IMR-90 (cell line): ENCODE data around the gene ARMC3. TPM values are rescaled to one million over a fixed set of nuclear protein-coding genes. Genes with fewer than 3 reads are reported as not detected.

Source experiments
- ATAC-seq: fragments of 200-7000 bp; cut with Tn5 transposase; 2 replicates; pipeline ENCODE4 v1.9.1; 2020; ENCODE audit warnings: low read depth, mild to moderate bottlenecking, moderate library complexity
- BruUV-seq: library from RNA; stranded (reverse); fragments of 400-500 nt; replicated peaks from 2 replicates; lab custom pipeline; 2021; lab: Mats Ljungman, UMichigan
- CTCF ChIA-PET: fragments of 300-600 bp; formaldehyde crosslinking; extraction: SDS; loops from one replicate; lab custom pipeline; 2021; ENCODE audit warnings: antibody characterized with exemption; lab: Yijun Ruan, JAX
- POLR2A ChIA-PET: fragments of 300-600 bp; sonication (Branson Sonifier 250); formaldehyde crosslinking; loops from one replicate; lab custom pipeline; 2022; ENCODE audit warnings: antibody characterized with exemption; ENCODE audit not compliant: unreplicated experiment; lab: Charles Lee
- DNase-seq: peaks from one replicate; pipeline ENCODE4 v3.0.0; 2013
- H2AFZ ChIP-seq: replicated peaks from 2 replicates; pipeline ENCODE3; 2013; ENCODE audit warnings: low read length, mild to moderate bottlenecking; ENCODE audit not compliant: poor library complexity
- H2AK5ac ChIP-seq: 2 replicates; pipeline ENCODE4 v1.6.1; 2013; ENCODE audit warnings: low read depth, low read length, inconsistent platforms
- H2AK9ac ChIP-seq: replicated peaks from 2 replicates; pipeline ENCODE3; 2013; ENCODE audit warnings: mild to moderate bottlenecking, low read depth, low read length, moderate library complexity; ENCODE audit not compliant: poor library complexity
- H2BK120ac ChIP-seq: 2 replicates; pipeline ENCODE4 v1.6.1; 2013; ENCODE audit warnings: low read depth, low read length, inconsistent platforms
- H2BK15ac ChIP-seq: 3 replicates; pipeline ENCODE4 v1.6.1; 2013; ENCODE audit warnings: low read depth, low read length, inconsistent platforms
- H2BK20ac ChIP-seq: 2 replicates; pipeline ENCODE4 v1.6.1; 2013; ENCODE audit warnings: low read depth, mild to moderate bottlenecking, inconsistent platforms, low read length, moderate library complexity
- H2BK5ac ChIP-seq: 2 replicates; pipeline ENCODE4 v1.6.1; 2013; ENCODE audit warnings: mild to moderate bottlenecking, low read depth, low read length, inconsistent platforms; ENCODE audit not compliant: poor library complexity, severe bottlenecking
- H3K14ac ChIP-seq: replicated peaks from 2 replicates; pipeline ENCODE4 v1.6.1; 2013; ENCODE audit warnings: low read depth, low read length, inconsistent platforms
- H3K18ac ChIP-seq: 2 replicates; pipeline ENCODE4 v1.6.1; 2013; ENCODE audit warnings: low read depth, low read length, control low read depth
- H3K23ac ChIP-seq: 2 replicates; pipeline ENCODE4 v1.6.1; 2013; ENCODE audit warnings: low read depth, low read length, inconsistent platforms
- H3K27ac ChIP-seq: 2 replicates; pipeline ENCODE4 v1.5.1; 2013; ENCODE audit warnings: mild to moderate bottlenecking, control low read depth, low read length; ENCODE audit not compliant: insufficient read depth
- H3K27me3 ChIP-seq: 2 replicates; pipeline ENCODE4 v1.6.1; 2013; ENCODE audit warnings: low read length; ENCODE audit not compliant: control insufficient read depth, insufficient read depth
- H3K36me3 ChIP-seq: 2 replicates; pipeline ENCODE4 v1.6.1; 2013; ENCODE audit warnings: low read length, mixed read lengths; ENCODE audit not compliant: control insufficient read depth, insufficient read depth
- H3K4ac ChIP-seq: 2 replicates; pipeline ENCODE4 v1.6.1; 2013; ENCODE audit warnings: low read depth, low read length, inconsistent platforms
- H3K4me1 ChIP-seq: 2 replicates; pipeline ENCODE4 v1.6.1; 2013; ENCODE audit warnings: low read length, mixed read lengths; ENCODE audit not compliant: control insufficient read depth, insufficient read depth
- H3K4me2 ChIP-seq: 2 replicates; pipeline ENCODE4 v1.6.1; 2013; ENCODE audit warnings: low read depth, mild to moderate bottlenecking, control low read depth, low read length, moderate library complexity
- H3K4me3 ChIP-seq: 2 replicates; pipeline ENCODE4 v1.5.1; 2013; ENCODE audit warnings: low read depth, mild to moderate bottlenecking, control low read depth, low read length, moderate library complexity; ENCODE audit not compliant: insufficient read depth
- H3K56ac ChIP-seq: 2 replicates; pipeline ENCODE4 v1.6.1; 2013; ENCODE audit warnings: low read length, inconsistent platforms; ENCODE audit not compliant: insufficient read depth; ENCODE audit errors: extremely low read depth
- H3K79me1 ChIP-seq, 2 experiments: 2 replicates each; pipeline ENCODE4 v1.6.1; 2013; ENCODE audit warnings: low read length in 2 of 2, inconsistent platforms in 1 of 2, low read depth in 1 of 2
- H3K9ac ChIP-seq: 2 replicates; pipeline ENCODE4 v1.6.1; 2013; ENCODE audit warnings: low read depth, low read length, control low read depth
- H3K9me1 ChIP-seq: 2 replicates; pipeline ENCODE4 v1.6.1; 2013; ENCODE audit warnings: low read length, inconsistent platforms; ENCODE audit not compliant: insufficient read depth
- H3K9me3 ChIP-seq: 2 replicates; pipeline ENCODE4 v1.6.1; 2013; ENCODE audit warnings: low read length; ENCODE audit not compliant: control insufficient read depth, insufficient read depth
- H4K20me1 ChIP-seq: 2 replicates; pipeline ENCODE4 v1.6.1; 2013; ENCODE audit warnings: low read length, inconsistent platforms; ENCODE audit not compliant: insufficient read depth
- H4K5ac ChIP-seq: 2 replicates; pipeline ENCODE4 v1.6.1; 2013; ENCODE audit warnings: mild to moderate bottlenecking, low read depth, low read length, control low read depth
- H4K8ac ChIP-seq, 2 experiments: 2 replicates each; pipeline ENCODE4 v1.6.1; 2013; ENCODE audit warnings: low read depth in 2 of 2, low read length in 2 of 2, control low read depth in 1 of 2, inconsistent platforms in 1 of 2
- H4K91ac ChIP-seq: 2 replicates; pipeline ENCODE4 v1.6.1; 2013; ENCODE audit warnings: low read depth, low read length, inconsistent platforms; ENCODE audit not compliant: insufficient read depth
- CEBPB ChIP-seq: IDR thresholded peaks from 2 replicates; pipeline ENCODE4 v1.6.1; 2012; ENCODE audit warnings: low read depth, low read length, improper control_type of control experiment
- ELK1 ChIP-seq: fragments of 150-350 bp; IDR thresholded peaks from 2 replicates; pipeline ENCODE4 v1.6.1; 2016; ENCODE audit warnings: low read depth, mild to moderate bottlenecking, low read length, moderate library complexity, borderline replicate concordance
- FOS ChIP-seq: fragments of 150-350 bp; IDR thresholded peaks from 2 replicates; pipeline ENCODE4 v1.6.1; 2016; ENCODE audit warnings: low read depth, low read length
- MAFK ChIP-seq: IDR thresholded peaks from 2 replicates; pipeline ENCODE4 v1.6.1; 2012; ENCODE audit warnings: low read depth, low read length, improper control_type of control experiment
- MAZ ChIP-seq: IDR thresholded peaks from 2 replicates; pipeline ENCODE4 v1.6.1; 2012; ENCODE audit warnings: low read depth, mild to moderate bottlenecking, low read length, improper control_type of control experiment, moderate library complexity, borderline replicate concordance
- POLR2A ChIP-seq: IDR thresholded peaks from 2 replicates; pipeline ENCODE4 v1.6.1; 2012; ENCODE audit warnings: mild to moderate bottlenecking, low read depth, low read length
- RAD21 ChIP-seq: IDR thresholded peaks from 2 replicates; pipeline ENCODE4 v1.6.1; 2012; ENCODE audit warnings: low read length, improper control_type of control experiment
- RCOR1 ChIP-seq: IDR thresholded peaks from 2 replicates; pipeline ENCODE4 v1.6.1; 2012; ENCODE audit warnings: mild to moderate bottlenecking, low read length, improper control_type of control experiment; ENCODE audit not compliant: insufficient replicate concordance
- RFX5 ChIP-seq: IDR thresholded peaks from 2 replicates; pipeline ENCODE4 v1.8.0; 2012; ENCODE audit warnings: low read depth, mild to moderate bottlenecking, low read length, moderate library complexity
- SMC3 ChIP-seq: fragments of 150-350 bp; IDR thresholded peaks from 2 replicates; pipeline ENCODE4 v1.6.1; 2016; ENCODE audit warnings: low read depth, mild to moderate bottlenecking, antibody characterized with exemption, low read length, moderate library complexity
- USF2 ChIP-seq: fragments of 150-350 bp; IDR thresholded peaks from 2 replicates; pipeline ENCODE4 v1.6.1; 2017; ENCODE audit warnings: mild to moderate bottlenecking, antibody characterized with exemption, low read length, low read depth
- WGBS, 2 experiments: methylation state at CpG; one replicate each; pipeline versions ENCODE4 v1.1.5 to v1.1.7; 2013; ENCODE audit warnings: missing lambda C conversion rate in 2 of 2; ENCODE audit not compliant: insufficient read length in 1 of 2; ENCODE audit errors: extremely low coverage in 2 of 2; 5-methylcytosine and 5-hydroxymethylcytosine counted together
- dilution Hi-C: fragments of 300-500 bp; cut with HindIII; formaldehyde crosslinking; loops from one replicate; pipeline ENCODE4 v1.14.3; 2018; ENCODE audit warnings: low sequenced_read_pairs; ENCODE audit not compliant: unreplicated experiment
- in situ Hi-C: fragments of 300-500 bp; cut with MboI; formaldehyde crosslinking; loops from 3 replicates; pipeline ENCODE4 v1.14.3; 2019; ENCODE audit warnings: low sequenced_read_pairs, inconsistent platforms, mixed read lengths
- intact Hi-C: fragments of 100-400 bp; cut with micrococcal nuclease; formaldehyde crosslinking; loops from 2 replicates; pipeline ENCODE4 v1.10.0; 2022
- polyA plus RNA-seq, 3 experiments: library from polyadenylated mRNA; depleted of rRNA; stranded (reverse); fragments of >200 nt; gene quantifications; 2 replicates each; pipeline ENCODE4 v1.2.3, GENCODE V29; 2012; ENCODE audit warnings: low replicate concordance in 1 of 3
- total RNA-seq: library from RNA; depleted of rRNA; stranded (reverse); fragments of >200 nt; gene quantifications from 2 replicates; pipeline ENCODE4 v1.2.3, GENCODE V29; 2012

Gene ARMC3
- total and polyA plus RNA-seq, 2 of the 4 experiments (the other 2 are of a cell fraction) = not detected

- no peaks in the 10 kb centered on the region for H3K4me1 ChIP-seq
- H4K8ac ChIP-seq = no peak overlapping the region
- no peak overlapping the region for H2BK15ac ChIP-seq
- DNase-seq (no peak), ATAC-seq (no peak)
- ChIA-PET POLR2A (no interaction called here), CTCF (no interaction called here)
- H4K20me1 ChIP-seq = no peaks in the 10 kb centered on the region
- H2AK9ac ChIP-seq = no peak overlapping the region
- H3K23ac ChIP-seq = no peak overlapping the region
- in situ Hi-C loops (no loop called here), dilution Hi-C loops (no loop called here), intact Hi-C loops (no loop called here)
- no peak overlapping the region for H3K4me2 ChIP-seq
- no peak overlapping the region for H3K4ac ChIP-seq
- no peak overlapping the region for H3K14ac ChIP-seq
- no peak overlapping the region for H3K4me3 ChIP-seq
- no peak overlapping the region for H3K9ac ChIP-seq
- no peaks in the 10 kb centered on the region for H3K9me3 ChIP-seq
- no peak overlapping the region for H3K56ac ChIP-seq
- no peak overlapping the region for H4K91ac ChIP-seq
- no peak overlapping the region for H2AFZ ChIP-seq
- H3K36me3 ChIP-seq = no peaks in the 10 kb centered on the region
- no peak overlapping the region for H2AK5ac ChIP-seq
- H2BK5ac ChIP-seq = no peak overlapping the region
- no peak overlapping the region for H3K18ac ChIP-seq
- H3K27me3 ChIP-seq = no peaks in the 10 kb centered on the region
- WGBS, 2 experiments = no CpG with 5 or more reads among the region's 10 CpGs
- TF ChIP-seq RCOR1 = no peak
- no peak for TF ChIP-seq MAFK
- TF ChIP-seq USF2 = no peak
- no peak for TF ChIP-seq RFX5
- TF ChIP-seq FOS = no peak
- no peak for TF ChIP-seq MAZ
- no peak for TF ChIP-seq CEBPB
- TF ChIP-seq SMC3 = no peak
- TF ChIP-seq ELK1 = no peak
- TF ChIP-seq RAD21 = no peak
- TF ChIP-seq POLR2A = no peak
- H2BK20ac ChIP-seq = no peak overlapping the region
- H4K5ac ChIP-seq = no peak overlapping the region
- no TSS peak for BruUV-seq
- no peaks in the 10 kb centered on the region for H3K9me1 ChIP-seq
- no peak overlapping the region for H3K27ac ChIP-seq
- no peak overlapping the region for H2BK120ac ChIP-seq
- H3K79me1 ChIP-seq = no peaks in the 10 kb centered on the region
Measured at GRCh38 chr10:22911889-22912762, 15.7 kb upstream of the ARMC3 start.
